Measurements from ENCODE around the gene NPY2R. TPM values are rescaled to one million over a fixed set of nuclear protein-coding genes. Genes with fewer than 3 reads are reported as not detected.

NPY2R gene
- total RNA-seq, 1 donor from 2014 or later: 3.6 TPM

- H3K27ac Mint-ChIP-seq (ENCODE audit: unreplicated experiment): no peak overlapping the region
- H3K27me3 Mint-ChIP-seq (ENCODE audit: unreplicated experiment): no peaks in the 10 kb centered on the region
- TF ChIP-seq CTCF (IDR thresholded peaks at IDR 0.05; ENCODE audit: unreplicated experiment): no peak
Observed at GRCh38 chr4:155263480-155263879, 55.0 kb downstream of the NPY2R start.

GRCh38 chr4:155265113-155265512, 56.7 kb downstream of the NPY2R start:
- Mint-ChIP-seq H3K9me3 (ENCODE audit: unreplicated experiment) (no peaks in the 10 kb centered on the region), H3K36me3 (ENCODE audit: low read depth, unreplicated experiment) (no peaks in the 10 kb centered on the region), H3K27ac (ENCODE audit: unreplicated experiment) (no peak overlapping the region), H3K4me3 (ENCODE audit: unreplicated experiment) (no peak overlapping the region), H3K4me1 (ENCODE audit: unreplicated experiment) (no peaks in the 10 kb centered on the region), H3K27me3 (ENCODE audit: unreplicated experiment) (no peaks in the 10 kb centered on the region)
- DNase-seq (ENCODE audit: low spot score): no peak
- TF ChIP-seq CTCF (IDR thresholded peaks at IDR 0.05; ENCODE audit: unreplicated experiment): no peak

More at GRCh38 chr4:155263480-155263879, 55.0 kb downstream of the NPY2R start:
- Mint-ChIP-seq H3K36me3 (ENCODE audit: low read depth, unreplicated experiment) (no peaks in the 10 kb centered on the region), H3K4me1 (ENCODE audit: unreplicated experiment) (no peaks in the 10 kb centered on the region), H3K9me3 (ENCODE audit: unreplicated experiment) (no peaks in the 10 kb centered on the region), H3K4me3 (ENCODE audit: unreplicated experiment) (no peak overlapping the region)
- no peak for DNase-seq (ENCODE audit: low spot score)

Other genes with a start within 250 kb of the NPY2R start
- 9.2 TPM for gene MAP9, start 168.3 kb downstream of the NPY2R start, total RNA-seq (ENCODE audit: unreplicated experiment)